Suprapubic skin (tissue), 3 donors: ENCODE results near the gene FNDC1.

Source experiments
- EP300 ChIP-seq: sonication (generic); formaldehyde crosslinking; IDR thresholded peaks from one replicate; pipeline ENCODE4 v1.6.1; 2017; ENCODE audit warnings: antibody characterized with exemption
- POLR2A ChIP-seq, 2 donors: fragments of 450-650 bp; IDR thresholded peaks; one replicate each; pipeline ENCODE4 v1.6.1; 2017; ENCODE audit warnings: antibody characterized with exemption in 2 of 2, mild to moderate bottlenecking in 2 of 2, moderate library complexity in 2 of 2
- TF ChIP-seq, protein P1 (sequence below), 2 donors: fragments of 200-600 bp in 1 of 2; fragments of 450-650 bp in 1 of 2; sonication (generic) in 1 of 2; IDR thresholded peaks; one replicate each; pipeline ENCODE4 v1.5.1; 2016 to 2019; ENCODE audit warnings: antibody characterized with exemption in 2 of 2, mild to moderate bottlenecking in 1 of 2, moderate library complexity in 1 of 2

DNA sequence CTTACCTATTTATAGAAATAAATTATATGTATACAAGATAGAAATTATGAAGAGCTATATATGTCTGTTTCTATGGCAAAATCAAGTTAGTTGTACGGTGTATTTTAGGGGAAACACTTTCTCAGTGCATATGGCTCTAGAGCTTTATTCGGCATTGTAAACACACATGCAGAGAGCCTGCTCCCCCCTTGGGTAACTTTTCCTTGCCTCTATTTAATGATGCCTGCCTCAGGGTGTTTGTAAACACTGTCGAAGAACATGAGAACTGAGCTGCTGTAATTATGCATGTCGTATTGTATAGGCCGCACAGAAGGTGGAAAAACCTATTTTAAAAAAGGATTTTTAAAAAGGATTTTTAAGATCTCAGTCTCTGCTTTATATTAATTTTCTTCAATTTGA is 133.4 kb downstream of the FNDC1 start:
- TF ChIP-seq, protein P1, sequence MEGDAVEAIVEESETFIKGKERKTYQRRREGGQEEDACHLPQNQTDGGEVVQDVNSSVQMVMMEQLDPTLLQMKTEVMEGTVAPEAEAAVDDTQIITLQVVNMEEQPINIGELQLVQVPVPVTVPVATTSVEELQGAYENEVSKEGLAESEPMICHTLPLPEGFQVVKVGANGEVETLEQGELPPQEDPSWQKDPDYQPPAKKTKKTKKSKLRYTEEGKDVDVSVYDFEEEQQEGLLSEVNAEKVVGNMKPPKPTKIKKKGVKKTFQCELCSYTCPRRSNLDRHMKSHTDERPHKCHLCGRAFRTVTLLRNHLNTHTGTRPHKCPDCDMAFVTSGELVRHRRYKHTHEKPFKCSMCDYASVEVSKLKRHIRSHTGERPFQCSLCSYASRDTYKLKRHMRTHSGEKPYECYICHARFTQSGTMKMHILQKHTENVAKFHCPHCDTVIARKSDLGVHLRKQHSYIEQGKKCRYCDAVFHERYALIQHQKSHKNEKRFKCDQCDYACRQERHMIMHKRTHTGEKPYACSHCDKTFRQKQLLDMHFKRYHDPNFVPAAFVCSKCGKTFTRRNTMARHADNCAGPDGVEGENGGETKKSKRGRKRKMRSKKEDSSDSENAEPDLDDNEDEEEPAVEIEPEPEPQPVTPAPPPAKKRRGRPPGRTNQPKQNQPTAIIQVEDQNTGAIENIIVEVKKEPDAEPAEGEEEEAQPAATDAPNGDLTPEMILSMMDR (IDR thresholded peaks at IDR 0.05): no peak
- TF ChIP-seq POLR2A (IDR thresholded peaks at IDR 0.05) (no peak), EP300 (no peak)
